Measurements from ENCODE around the gene SMNDC1.

The SMNDC1 gene

DNA sequence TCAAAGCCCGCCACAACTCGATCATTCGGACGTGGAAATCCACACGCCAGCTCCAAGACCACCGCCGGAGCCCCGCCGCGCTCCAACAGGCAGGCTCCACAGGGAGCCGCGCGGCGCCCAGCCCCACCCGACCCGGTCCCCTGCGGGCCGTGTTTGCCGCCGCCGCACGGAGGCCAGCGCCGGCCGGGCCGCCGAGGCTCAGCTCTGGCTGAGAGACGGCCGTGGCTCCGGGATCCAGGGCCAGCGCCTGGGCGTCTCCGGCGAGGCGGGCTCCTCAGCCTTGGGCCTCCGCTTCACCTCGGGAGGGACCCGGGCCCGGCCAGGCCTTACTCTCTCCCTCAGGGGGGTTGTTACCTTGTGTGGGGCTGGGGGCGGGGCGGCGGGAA, 333 bp downstream of the SMNDC1 start:
- Histone ChIP-seq H3K36me3 (ENCODE audit: insufficient read depth, low read length) (peaks cover 40% of the 10 kb centered on the region), H3K79me2 (ENCODE audit: insufficient read depth, low read length) (peaks cover 52% of the 10 kb centered on the region)

GRCh38 chr10:110303681-110304080, 1.0 kb downstream of the SMNDC1 start:
- Histone ChIP-seq H3K4me3 (ENCODE audit: low read depth in 1 of 2, low read length in 2 of 2) (peak overlapping the region; percentile 79 to 92), H3K9me3 (ENCODE audit: insufficient read depth, low read length, severe bottlenecking) (no peaks in the 10 kb centered on the region), H3K27me3 (ENCODE audit: insufficient read depth, low read length, poor library complexity) (no peaks in the 10 kb centered on the region), H4K20me1 (ENCODE audit: insufficient read depth, low read length) (peaks cover 42% of the 10 kb centered on the region), H3K4me2 (ENCODE audit: insufficient read depth, low read length) (peak overlapping the region; percentile 79), H2AFZ (ENCODE audit: low read depth, low read length) (0 out of 2 replicates have a peak overlapping the region, but pooled peaks have one; percentile 67), H3K4me1 (ENCODE audit: insufficient read depth, low read length) (peaks cover 45% of the 10 kb centered on the region), H3K27ac (ENCODE audit: low read length) (peak overlapping the region; percentile 88), H3K36me3 (ENCODE audit: insufficient read depth, low read length) (peaks cover 47% of the 10 kb centered on the region), H3K9ac (ENCODE audit: low read depth, low read length) (peak overlapping the region; percentile 94), H3K79me2 (ENCODE audit: insufficient read depth, low read length) (peaks cover 55% of the 10 kb centered on the region)
- TF ChIP-seq CTCF (IDR thresholded peaks at IDR 0.05; ENCODE audit: borderline replicate concordance, extremely low read depth, low read length, poor library complexity, severe bottlenecking) (no peak), EZH2 (IDR thresholded peaks at IDR 0.05; ENCODE audit: borderline replicate concordance, low read depth, low read length, severe bottlenecking) (no peak)
- DNase-seq, result no peak
- ATAC-seq (ENCODE audit: insufficient read depth, low read depth), result no peak

More for the DNA sequence above, 333 bp downstream of the SMNDC1 start:
- ATAC-seq (ENCODE audit: insufficient read depth, low read depth) (peak; percentile 69), DNase-seq (no peak)
- Histone ChIP-seq H3K27me3 (ENCODE audit: insufficient read depth, low read length, poor library complexity) (no peaks in the 10 kb centered on the region), H4K20me1 (ENCODE audit: insufficient read depth, low read length) (peaks cover 39% of the 10 kb centered on the region), H3K4me3 (ENCODE audit: low read depth in 1 of 2, low read length in 2 of 2) (peak overlapping the region; percentile 79 to 92), H3K4me2 (ENCODE audit: insufficient read depth, low read length) (peak overlapping the region; percentile 79), H3K4me1 (ENCODE audit: insufficient read depth, low read length) (peaks cover 45% of the 10 kb centered on the region), H3K27ac (ENCODE audit: low read length) (peak overlapping the region; percentile 88), H3K9ac (ENCODE audit: low read depth, low read length) (peak overlapping the region; percentile 94), H3K9me3 (ENCODE audit: insufficient read depth, low read length, severe bottlenecking) (no peaks in the 10 kb centered on the region), H2AFZ (ENCODE audit: low read depth, low read length) (peak overlapping the region; percentile 67)
- TF ChIP-seq EZH2 (IDR thresholded peaks at IDR 0.05; ENCODE audit: borderline replicate concordance, low read depth, low read length, severe bottlenecking) (no peak), CTCF (IDR thresholded peaks at IDR 0.05; ENCODE audit: borderline replicate concordance, extremely low read depth, low read length, poor library complexity, severe bottlenecking) (no peak)

GRCh38 chr10:110300486-110300986, 4.2 kb downstream of the SMNDC1 start:
- no peak overlapping the region for H3K9ac ChIP-seq (ENCODE audit: low read depth, low read length)
- TF ChIP-seq EZH2 (IDR thresholded peaks at IDR 0.05; ENCODE audit: borderline replicate concordance, low read depth, low read length, severe bottlenecking), result no peak
- no peak for TF ChIP-seq CTCF (IDR thresholded peaks at IDR 0.05; ENCODE audit: borderline replicate concordance, extremely low read depth, low read length, poor library complexity, severe bottlenecking)
- DNase-seq, result no peak
- no peaks in the 10 kb centered on the region for H3K27me3 ChIP-seq (ENCODE audit: insufficient read depth, low read length, poor library complexity)
- H3K4me3 ChIP-seq (ENCODE audit: low read depth in 1 of 2, low read length in 2 of 2), result peak overlapping the region in 1 of 2 experiments; percentile 13; a peak in 1 of 4 replicates
- H3K4me1 ChIP-seq (ENCODE audit: insufficient read depth, low read length), result peaks cover 36% of the 10 kb centered on the region
- peak overlapping the region; percentile 25; the same call in 1 of the 2 replicates for H3K4me2 ChIP-seq (ENCODE audit: insufficient read depth, low read length)
- no peaks in the 10 kb centered on the region for H3K9me3 ChIP-seq (ENCODE audit: insufficient read depth, low read length, severe bottlenecking)
- no peak overlapping the region for H3K27ac ChIP-seq (ENCODE audit: low read length)
- ATAC-seq (ENCODE audit: insufficient read depth, low read depth), result no peak
- H4K20me1 ChIP-seq (ENCODE audit: insufficient read depth, low read length), result peaks cover 55% of the 10 kb centered on the region
- peaks cover 78% of the 10 kb centered on the region for H3K36me3 ChIP-seq (ENCODE audit: insufficient read depth, low read length)
- peaks cover 56% of the 10 kb centered on the region for H3K79me2 ChIP-seq (ENCODE audit: insufficient read depth, low read length)
- no peak overlapping the region for H2AFZ ChIP-seq (ENCODE audit: low read depth, low read length)
